Astrocyte (in vitro differentiated cells and primary cell): ENCODE results near the gene SLC45A1. TPM values are rescaled to one million over a fixed set of nuclear protein-coding genes. Genes with fewer than 3 reads are reported as not detected.

ENCODE experiments used
- DNase-seq: peaks from one replicate; pipeline ENCODE4 v3.0.0-alpha.2; 2010; ENCODE audit warnings: low read depth
- FAIRE-seq: peaks from 2 replicates; lab custom pipeline; 2011; peaks lifted over from hg19 to GRCh38; lab: Jason Lieb, UNC
- H2AFZ ChIP-seq: 2 replicates; pipeline ENCODE4 v1.6.0; 2012; ENCODE audit warnings: low read depth, low read length, inconsistent platforms
- H3K27ac ChIP-seq: 2 replicates; pipeline ENCODE4 v1.5.1; 2011; ENCODE audit warnings: low read depth, low read length, inconsistent platforms
- H3K27me3 ChIP-seq: 2 replicates; pipeline ENCODE4 v1.6.0; 2011; ENCODE audit warnings: low read length, inconsistent platforms; ENCODE audit not compliant: insufficient read depth
- H3K36me3 ChIP-seq: 2 replicates; pipeline ENCODE4 v1.5.1; 2011; ENCODE audit warnings: low read length, inconsistent platforms; ENCODE audit not compliant: insufficient read depth
- H3K4me1 ChIP-seq: 2 replicates; pipeline ENCODE4 v1.5.1; 2011; ENCODE audit warnings: low read length, inconsistent platforms; ENCODE audit not compliant: insufficient read depth
- H3K4me2 ChIP-seq: 2 replicates; pipeline ENCODE4 v1.6.0; 2012; ENCODE audit warnings: low read length, inconsistent platforms
- H3K4me3 ChIP-seq: 2 replicates; pipeline ENCODE4 v1.5.1; 2011; ENCODE audit warnings: low read depth, mild to moderate bottlenecking, low read length, inconsistent platforms; ENCODE audit not compliant: insufficient read depth
- H3K79me2 ChIP-seq: 2 replicates; pipeline ENCODE4 v1.6.0; 2012; ENCODE audit warnings: mild to moderate bottlenecking, low read length, inconsistent platforms; ENCODE audit not compliant: insufficient read depth
- H3K9ac ChIP-seq: 2 replicates; pipeline ENCODE4 v1.6.0; 2012; ENCODE audit warnings: mild to moderate bottlenecking, low read length, inconsistent platforms
- H3K9me3 ChIP-seq: 2 replicates; pipeline ENCODE4 v1.5.1; 2012; ENCODE audit warnings: low read depth, mild to moderate bottlenecking, low read length, inconsistent platforms; ENCODE audit not compliant: insufficient read depth
- H4K20me1 ChIP-seq: 2 replicates; pipeline ENCODE4 v1.6.0; 2012; ENCODE audit warnings: low read length, inconsistent platforms; ENCODE audit not compliant: insufficient read depth
- H3K27ac Mint-ChIP-seq: one replicate; pipeline ENCODE4 v1.8.0; 2021; ENCODE audit warnings: mild to moderate bottlenecking, mixed read lengths; ENCODE audit not compliant: unreplicated experiment
- H3K27me3 Mint-ChIP-seq: one replicate; pipeline ENCODE4 v1.8.0; 2021; ENCODE audit warnings: low read depth, mixed read lengths; ENCODE audit not compliant: unreplicated experiment
- H3K36me3 Mint-ChIP-seq: one replicate; pipeline ENCODE4 v1.8.0; 2021; ENCODE audit warnings: low read depth, mixed read lengths; ENCODE audit not compliant: unreplicated experiment
- H3K4me1 Mint-ChIP-seq: one replicate; pipeline ENCODE4 v1.8.0; 2021; ENCODE audit warnings: low read depth, mixed read lengths; ENCODE audit not compliant: unreplicated experiment
- H3K4me3 Mint-ChIP-seq: one replicate; pipeline ENCODE4 v1.8.0; 2021; ENCODE audit warnings: mild to moderate bottlenecking, moderate library complexity, mixed read lengths; ENCODE audit not compliant: unreplicated experiment
- H3K9me3 Mint-ChIP-seq: one replicate; pipeline ENCODE4 v1.8.0; 2021; ENCODE audit warnings: mild to moderate bottlenecking, mixed read lengths; ENCODE audit not compliant: unreplicated experiment
- CTCF ChIP-seq: IDR thresholded peaks from 2 replicates; pipeline ENCODE4 v1.5.1; 2011; ENCODE audit warnings: low read depth, mild to moderate bottlenecking, inconsistent platforms, low read length, moderate library complexity; ENCODE audit not compliant: insufficient read depth
- EZH2 ChIP-seq: IDR thresholded peaks from 2 replicates; pipeline ENCODE4 v1.6.1; 2012; ENCODE audit warnings: mild to moderate bottlenecking, low read length, inconsistent platforms; ENCODE audit not compliant: insufficient read depth
- total RNA-seq: library from RNA; stranded (reverse); gene quantifications from 2 replicates; pipeline ENCODE4 v1.2.1, GENCODE V29; 2021

SLC45A1 gene
- total RNA-seq, 1 donor from 2014 or later, result 0.95 TPM

GRCh38 chr1:8351693-8352470 lies 34.0 kb downstream of the SLC45A1 start:
- DNase-seq, result no peak
- FAIRE-seq, result no peak
- H3K27me3 Mint-ChIP-seq, result no peaks in the 10 kb centered on the region
- peaks cover 5% of the 10 kb centered on the region for H3K4me1 Mint-ChIP-seq
- no peak overlapping the region for H3K4me3 Mint-ChIP-seq
- TF ChIP-seq CTCF (peak; percentile 39), EZH2 (no peak)
- Histone ChIP-seq H4K20me1 (peaks cover 18% of the 10 kb centered on the region), H3K79me2 (no peaks in the 10 kb centered on the region), H3K4me2 (no peak overlapping the region), H3K27ac (no peak overlapping the region), H3K36me3 (peaks cover 9% of the 10 kb centered on the region), H3K4me3 (no peak overlapping the region), H3K4me1 (no peaks in the 10 kb centered on the region), H3K9ac (no peak overlapping the region), H3K9me3 (no peaks in the 10 kb centered on the region), H3K27me3 (no peaks in the 10 kb centered on the region), H2AFZ (no peak overlapping the region)
- H3K36me3 Mint-ChIP-seq, result peaks cover 17% of the 10 kb centered on the region
- no peak overlapping the region for H3K27ac Mint-ChIP-seq
- H3K9me3 Mint-ChIP-seq, result peaks cover under 1% of the 10 kb centered on the region

DNA sequence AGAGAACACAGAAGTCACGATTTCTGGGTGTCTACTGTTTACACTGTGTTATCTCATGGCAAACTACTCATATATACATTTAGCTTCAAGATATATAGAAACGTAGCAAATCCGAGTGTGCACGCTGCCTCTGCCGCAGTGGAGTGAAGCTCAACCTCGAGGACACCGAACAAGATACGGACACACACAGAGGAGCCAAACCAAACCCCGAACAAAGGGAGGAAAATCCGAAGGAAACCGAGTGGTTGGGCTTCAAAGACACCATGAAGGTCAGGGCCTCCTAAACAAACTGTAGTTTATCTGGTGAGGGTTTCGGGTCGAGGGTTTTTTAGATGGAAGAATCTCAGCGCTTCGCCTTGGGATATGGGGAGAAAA lies 34.5 kb downstream of the SLC45A1 start:
- Mint-ChIP-seq H3K27me3 (no peaks in the 10 kb centered on the region), H3K27ac (peak overlapping the region; percentile 18), H3K4me3 (no peak overlapping the region), H3K4me1 (peaks cover 5% of the 10 kb centered on the region), H3K36me3 (peaks cover 19% of the 10 kb centered on the region), H3K9me3 (peaks cover 2% of the 10 kb centered on the region)
- H3K4me2 ChIP-seq, result no peak overlapping the region
- no peaks in the 10 kb centered on the region for H3K27me3 ChIP-seq
- peaks cover 23% of the 10 kb centered on the region for H4K20me1 ChIP-seq
- H3K27ac ChIP-seq, result no peak overlapping the region
- H3K9me3 ChIP-seq, result no peaks in the 10 kb centered on the region
- DNase-seq (no peak), FAIRE-seq (no peak)
- no peak overlapping the region for H3K4me3 ChIP-seq
- no peaks in the 10 kb centered on the region for H3K4me1 ChIP-seq
- H2AFZ ChIP-seq, result no peak overlapping the region
- no peaks in the 10 kb centered on the region for H3K79me2 ChIP-seq
- peaks cover 11% of the 10 kb centered on the region for H3K36me3 ChIP-seq
- TF ChIP-seq EZH2 (no peak), CTCF (no peak)
- H3K9ac ChIP-seq, result no peak overlapping the region
